ENCODE data around the gene FAM20C.

GRCh38 chr7:259191-259505 lies 66.8 kb downstream of the FAM20C start:
- TF ChIP-seq CTCF (IDR thresholded peaks at IDR 0.05 in 4 of 5, conservative IDR thresholded peaks at IDR 0.05 in 1 of 5) (no peak), POLR2A (IDR thresholded peaks at IDR 0.05) (no peak)

Measured in gastrocnemius medialis (tissue), 4 donors.